Measurements from ENCODE around the gene NEUROG3. TPM values are rescaled to one million over a fixed set of nuclear protein-coding genes. Genes with fewer than 3 reads are reported as not detected.

NEUROG3 gene
- polyA plus RNA-seq (ENCODE audit: insufficient read length): not detected

DNA sequence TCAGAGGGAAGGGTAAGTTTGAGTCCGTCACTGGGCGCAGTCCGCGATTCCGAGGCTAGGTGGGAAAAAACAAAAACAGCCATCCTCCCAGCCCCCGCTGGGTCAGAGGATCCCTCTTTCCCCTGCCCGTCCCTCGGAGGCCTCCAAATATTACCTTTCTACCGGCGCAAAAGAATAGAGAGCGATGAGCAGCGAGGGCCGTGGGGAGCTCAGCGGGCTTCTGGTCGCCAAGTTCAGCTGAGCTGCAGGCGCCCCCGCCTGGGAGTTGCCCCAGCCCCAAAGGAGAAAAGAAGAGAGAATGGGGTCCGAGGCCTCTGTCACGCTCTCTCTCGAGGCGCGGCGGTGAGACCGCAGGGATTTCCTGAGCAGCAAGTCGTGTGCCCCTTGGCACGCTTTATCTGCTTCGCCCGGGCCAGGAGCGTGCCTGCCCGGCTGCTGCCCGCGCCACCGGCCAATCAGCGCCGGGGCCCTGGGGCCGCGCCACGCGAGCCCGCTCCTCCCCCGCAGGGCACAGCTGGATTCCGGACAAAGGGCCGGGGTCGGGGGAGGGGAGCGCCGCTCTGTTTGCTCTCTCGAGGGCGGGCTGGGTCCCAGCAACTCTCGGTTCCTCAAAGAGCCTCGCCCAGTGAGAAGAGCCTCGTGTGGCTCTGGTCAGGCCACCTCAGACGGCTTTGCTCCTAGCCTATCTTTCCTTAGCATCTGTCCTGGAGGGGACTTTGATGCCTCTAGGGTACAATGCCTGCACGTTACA lies at the start of gene NEUROG3:
Gene NEUROG3 (minus strand): TSS at position 367 of the 751 bp plus-strand sequence. CDS start 379 bp downstream, outside the sequence.
- no peak for DNase-seq (ENCODE audit: low read depth)

- no peak for DNase-seq (ENCODE audit: low read depth)
These were observed 47.4 kb upstream of the NEUROG3 start for GRCh38 chr10:69620625-69621024.

GRCh38 chr10:69619626-69620025 lies 46.4 kb upstream of the NEUROG3 start:
- no peak for DNase-seq (ENCODE audit: low read depth)

GRCh38 chr10:69618746-69619145 lies 45.5 kb upstream of the NEUROG3 start:
- no peak for DNase-seq (ENCODE audit: low read depth)

GRCh38 chr10:69616358-69616757 lies 43.1 kb upstream of the NEUROG3 start:
- no peak for DNase-seq (ENCODE audit: low read depth)

GRCh38 chr10:69614130-69614529 lies 40.9 kb upstream of the NEUROG3 start:
- DNase-seq (ENCODE audit: low read depth): no peak

GRCh38 chr10:69612760-69613159 lies 39.5 kb upstream of the NEUROG3 start:
- DNase-seq (ENCODE audit: low read depth): no peak

- no peak for DNase-seq (ENCODE audit: low read depth)
These were observed 35.9 kb upstream of the NEUROG3 start for GRCh38 chr10:69609077-69609476.

- DNase-seq (ENCODE audit: low read depth): no peak
These were observed 27.6 kb upstream of the NEUROG3 start for GRCh38 chr10:69600761-69601330.

DNA sequence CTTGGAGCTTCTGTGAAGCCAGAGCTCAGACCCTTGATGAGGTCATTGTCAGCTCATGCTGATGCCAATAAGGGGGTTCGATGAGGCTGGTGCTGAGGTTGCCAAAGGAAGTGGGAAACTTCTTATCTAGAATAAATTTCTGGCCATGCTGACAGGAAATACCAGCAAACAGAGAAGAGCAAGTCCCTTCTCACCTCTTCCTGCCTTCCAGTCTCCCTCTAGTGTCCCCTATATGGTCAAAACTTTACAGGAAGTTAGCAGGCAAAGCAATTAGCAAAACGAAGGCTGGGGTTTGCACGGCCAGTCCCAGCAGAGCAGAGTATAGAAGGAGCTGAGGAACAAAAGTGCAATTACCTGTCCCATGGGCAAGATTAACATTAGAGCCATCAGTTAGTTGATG lies 15.1 kb upstream of the NEUROG3 start:
- DNase-seq (ENCODE audit: low read depth): no peak

DNA sequence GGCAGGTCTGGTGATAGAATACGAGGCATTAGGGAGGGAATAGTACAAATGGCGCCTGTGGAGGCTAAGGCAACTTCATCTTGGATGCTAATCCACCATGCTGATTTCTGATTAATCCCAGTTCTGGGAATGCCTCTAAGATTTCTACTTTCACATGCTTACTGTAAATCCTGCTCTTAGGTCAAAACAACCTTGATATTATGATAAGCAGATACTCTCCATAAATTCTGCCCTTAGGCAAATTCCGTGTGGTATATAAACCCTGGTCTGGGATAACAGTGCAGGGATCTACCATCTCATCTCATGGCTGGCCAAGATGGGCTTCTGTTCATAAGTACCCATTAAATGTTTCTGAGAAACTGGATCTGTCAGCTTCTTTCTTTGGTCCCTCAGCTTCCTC lies 11.4 kb upstream of the NEUROG3 start:
- DNase-seq (ENCODE audit: low read depth): no peak

GRCh38 chr10:69583106-69583505 lies 9.9 kb upstream of the NEUROG3 start:
- no peak for DNase-seq (ENCODE audit: low read depth)

DNA sequence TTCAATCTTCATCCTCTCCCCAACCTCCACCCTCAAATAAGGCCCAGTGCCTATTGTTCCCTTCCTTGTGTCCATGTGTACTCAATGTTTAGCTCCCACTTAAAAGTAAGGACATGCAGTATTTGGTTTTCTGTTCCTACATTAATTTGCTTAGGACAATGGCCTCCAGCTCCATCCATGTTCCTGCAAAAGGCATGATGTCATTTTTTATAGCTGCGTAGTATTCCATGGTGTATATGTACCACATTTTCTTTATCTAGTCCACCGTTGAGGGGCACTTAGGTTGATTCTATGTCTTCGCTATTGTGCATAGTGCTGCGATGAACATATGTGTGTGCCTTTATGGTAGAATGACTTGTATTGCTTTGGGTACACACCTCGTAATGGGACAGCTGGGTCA lies 7.2 kb upstream of the NEUROG3 start:
- DNase-seq (ENCODE audit: low read depth): no peak

- no peak for DNase-seq (ENCODE audit: low read depth)
These were observed 6.3 kb upstream of the NEUROG3 start for GRCh38 chr10:69579464-69580060.

DNA sequence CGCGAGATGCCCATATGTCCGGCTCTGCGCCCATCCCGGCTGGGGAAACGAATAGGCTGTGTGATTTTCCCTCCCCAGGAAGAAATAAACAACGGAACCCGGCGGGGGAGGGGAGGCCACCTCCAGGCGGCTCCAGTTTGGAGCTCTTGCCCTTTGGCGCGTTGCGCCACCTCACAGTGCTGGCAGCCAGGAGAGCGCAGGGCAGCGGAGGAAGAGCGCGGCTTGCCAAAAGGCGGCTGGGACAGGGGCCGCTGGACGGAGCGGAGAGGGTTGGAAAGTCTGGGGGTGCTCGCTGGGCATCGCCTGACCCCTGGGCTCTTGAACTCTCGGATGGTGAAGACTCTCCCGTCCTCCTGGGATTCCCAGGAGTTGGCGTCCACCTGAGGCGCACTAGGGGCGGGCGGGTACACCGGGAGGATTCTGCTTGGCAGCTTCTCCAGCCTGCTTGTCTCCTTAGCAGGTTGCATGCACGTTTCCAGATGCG lies 5.3 kb upstream of the NEUROG3 start:
- no peak for DNase-seq (ENCODE audit: low read depth)

GRCh38 chr10:69577268-69578232 lies 4.3 kb upstream of the NEUROG3 start:
- DNase-seq (ENCODE audit: low read depth): no peak

DNA sequence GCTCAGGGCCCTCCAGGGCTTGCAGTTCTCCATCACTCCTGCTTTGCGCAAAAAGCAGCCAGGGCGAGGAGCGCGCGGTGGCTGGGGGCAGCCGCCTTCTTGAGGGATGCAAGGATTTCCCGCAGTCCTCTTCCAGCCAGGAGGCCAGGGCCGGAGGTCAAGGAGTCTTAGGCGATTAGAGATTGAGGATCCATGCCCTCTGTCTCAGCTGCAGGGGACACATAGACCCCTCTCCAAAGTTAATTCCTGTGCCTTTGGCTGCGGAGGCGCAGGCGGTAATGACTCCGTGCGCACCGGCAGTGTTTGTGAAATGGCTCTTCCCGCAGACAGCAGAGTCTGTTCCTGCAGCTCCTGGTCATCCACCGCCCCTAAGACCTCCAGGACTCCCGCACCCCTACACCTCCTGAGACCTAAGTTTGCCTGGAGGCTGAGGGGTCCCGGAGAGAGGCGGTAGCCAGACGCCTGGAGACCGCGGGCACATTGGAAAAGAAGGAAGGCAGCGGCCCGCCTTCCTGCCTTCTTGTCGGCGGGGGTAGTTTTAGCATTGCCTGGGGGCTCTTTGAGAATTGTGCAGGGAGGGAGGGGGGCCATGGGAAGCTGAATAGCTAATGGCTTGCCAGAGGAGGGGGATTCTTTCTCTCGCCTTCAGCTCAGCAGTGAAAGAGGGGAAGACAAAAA lies 3.3 kb upstream of the NEUROG3 start:
- DNase-seq (ENCODE audit: low read depth): no peak

GRCh38 chr10:69575164-69575722 lies 2.0 kb upstream of the NEUROG3 start:
- DNase-seq (ENCODE audit: low read depth): no peak

- no peak for DNase-seq (ENCODE audit: low read depth)
These were observed 1.4 kb upstream of the NEUROG3 start for GRCh38 chr10:69574571-69574978.

DNA sequence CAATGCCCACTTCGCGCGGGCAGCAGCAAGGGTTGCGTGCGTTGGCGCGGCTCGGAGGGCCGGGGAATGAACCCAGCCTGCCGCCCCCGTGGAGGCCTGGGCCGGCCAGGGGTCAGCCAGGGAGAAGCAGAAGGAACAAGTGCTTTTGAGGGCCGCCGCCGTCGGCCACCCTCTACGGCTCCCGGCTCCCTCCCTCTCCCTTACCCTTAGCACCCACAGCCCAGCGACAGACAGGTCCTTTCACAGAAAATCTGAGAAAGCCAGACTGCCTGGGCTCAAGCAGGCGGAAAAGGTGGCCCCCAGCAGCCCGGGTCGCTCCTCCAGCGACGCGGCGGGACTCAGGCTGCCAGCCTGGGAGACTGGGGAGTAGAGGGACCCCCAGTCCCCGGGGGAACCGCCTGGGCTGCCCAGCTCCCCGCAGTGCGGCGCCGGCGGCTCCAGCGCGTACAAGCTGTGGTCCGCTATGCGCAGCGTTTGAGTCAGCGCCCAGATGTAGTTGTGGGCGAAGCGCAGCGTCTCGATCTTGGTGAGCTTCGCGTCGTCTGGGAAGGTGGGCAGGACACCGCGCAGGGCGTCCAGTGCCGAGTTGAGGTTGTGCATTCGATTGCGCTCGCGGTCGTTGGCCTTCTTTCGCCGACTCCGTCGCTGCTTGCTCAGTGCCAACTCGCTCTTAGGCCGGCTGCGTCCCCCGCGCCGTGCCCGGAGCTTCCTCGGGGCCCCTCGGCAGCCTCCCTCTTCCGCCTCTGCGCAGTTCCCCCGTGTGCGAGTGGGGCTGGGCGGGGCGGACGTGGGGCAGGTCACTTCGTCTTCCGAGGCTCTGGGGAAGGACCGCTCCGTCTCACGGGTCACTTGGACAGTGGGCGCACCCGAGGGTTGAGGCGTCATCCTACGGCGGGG lies 815 bp downstream of the NEUROG3 start:
- no peak for DNase-seq (ENCODE audit: low read depth)

Measured in forelimb muscle (tissue), 1 donor.